Measurements from ENCODE around the gene SMAD6.
A peak's percentile ranks its signal among the peaks of the same experiment; 100 is the strongest.

SMAD6 gene

DNA sequence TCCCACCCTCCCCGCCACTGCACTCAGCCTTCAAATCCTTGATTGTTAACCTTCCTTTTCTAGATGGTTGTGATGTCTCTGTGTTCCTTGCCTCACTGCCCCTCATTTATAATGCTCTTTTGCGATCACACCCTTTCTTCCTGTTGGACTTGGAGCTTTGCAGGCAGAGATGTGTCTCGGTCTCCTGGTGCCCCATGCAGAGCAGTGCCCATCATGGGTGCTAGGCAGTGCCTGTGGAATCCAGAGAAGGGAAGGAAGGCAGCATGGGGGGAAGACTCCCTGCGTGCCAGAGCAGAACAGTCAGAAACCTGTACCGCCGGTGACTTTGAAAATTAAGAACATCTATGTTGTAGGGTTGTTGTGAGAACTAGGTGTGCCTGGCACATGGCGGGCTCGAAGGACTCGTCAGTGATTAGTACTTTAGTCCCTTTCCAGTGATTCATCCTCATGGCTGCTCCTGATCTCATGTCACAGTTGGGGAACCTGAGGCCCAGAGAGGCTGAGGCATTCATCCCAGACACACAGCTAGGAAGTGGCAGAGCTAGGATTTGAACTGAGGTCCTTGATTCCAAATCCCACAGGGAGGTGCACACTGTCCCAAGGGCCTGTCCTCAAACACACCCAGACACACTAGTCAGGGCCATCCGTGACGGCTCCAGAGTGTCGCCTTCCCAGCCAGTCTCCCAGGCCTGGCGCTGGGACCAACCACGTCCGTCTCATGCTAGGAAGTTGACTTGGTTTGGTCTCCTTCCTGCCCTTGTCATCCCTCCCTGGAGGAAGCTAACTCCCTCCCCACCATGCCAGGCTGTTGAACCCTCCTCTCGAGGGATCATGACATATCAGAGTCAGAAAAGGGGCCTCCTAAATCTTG lies 58.3 kb downstream of the SMAD6 start:
- DNase-seq (ENCODE audit: low spot score), result no peak

DNA sequence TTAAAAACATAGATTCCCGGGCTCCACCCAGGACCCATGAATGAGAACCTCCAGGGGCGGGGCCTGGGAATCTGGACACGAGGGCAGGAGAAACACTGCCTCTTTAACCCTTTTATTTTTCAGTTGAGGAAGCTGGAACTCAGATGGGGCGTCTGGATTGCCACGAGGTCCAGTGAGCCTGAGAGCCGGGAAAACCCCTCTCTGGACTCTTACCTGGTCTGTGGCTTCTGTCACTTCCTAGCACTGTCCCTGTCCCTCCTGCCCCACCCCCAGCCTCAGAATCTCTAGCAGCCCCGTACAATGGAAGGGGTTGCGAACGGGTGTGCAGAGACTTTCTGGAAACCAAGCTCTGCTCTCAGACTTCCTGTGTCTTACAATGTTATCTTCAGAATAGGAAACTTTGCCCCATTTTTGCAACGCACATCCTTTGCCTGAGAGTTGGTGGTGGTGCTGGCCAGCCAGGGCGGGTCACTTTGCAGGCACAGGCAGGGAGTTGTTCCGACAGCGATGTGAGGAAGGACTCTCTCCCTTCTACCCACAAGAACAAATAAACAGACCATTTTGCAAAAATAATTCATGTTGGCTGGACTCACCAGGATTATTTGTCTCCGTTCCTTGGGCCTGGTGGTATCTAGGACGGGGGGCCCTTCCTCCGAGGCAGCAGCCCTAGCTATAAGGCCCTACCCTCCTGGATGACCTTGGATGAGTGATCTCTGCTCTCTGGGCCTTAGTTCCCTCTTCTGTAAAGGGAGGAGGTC lies 59.1 kb downstream of the SMAD6 start:
- no peak for DNase-seq (ENCODE audit: low spot score)

GRCh38 chr15:66761726-66762595 lies 59.9 kb downstream of the SMAD6 start:
- DNase-seq (ENCODE audit: low spot score), result no peak

GRCh38 chr15:66763186-66764071 lies 61.4 kb downstream of the SMAD6 start:
- DNase-seq (ENCODE audit: low spot score), result no peak

DNA sequence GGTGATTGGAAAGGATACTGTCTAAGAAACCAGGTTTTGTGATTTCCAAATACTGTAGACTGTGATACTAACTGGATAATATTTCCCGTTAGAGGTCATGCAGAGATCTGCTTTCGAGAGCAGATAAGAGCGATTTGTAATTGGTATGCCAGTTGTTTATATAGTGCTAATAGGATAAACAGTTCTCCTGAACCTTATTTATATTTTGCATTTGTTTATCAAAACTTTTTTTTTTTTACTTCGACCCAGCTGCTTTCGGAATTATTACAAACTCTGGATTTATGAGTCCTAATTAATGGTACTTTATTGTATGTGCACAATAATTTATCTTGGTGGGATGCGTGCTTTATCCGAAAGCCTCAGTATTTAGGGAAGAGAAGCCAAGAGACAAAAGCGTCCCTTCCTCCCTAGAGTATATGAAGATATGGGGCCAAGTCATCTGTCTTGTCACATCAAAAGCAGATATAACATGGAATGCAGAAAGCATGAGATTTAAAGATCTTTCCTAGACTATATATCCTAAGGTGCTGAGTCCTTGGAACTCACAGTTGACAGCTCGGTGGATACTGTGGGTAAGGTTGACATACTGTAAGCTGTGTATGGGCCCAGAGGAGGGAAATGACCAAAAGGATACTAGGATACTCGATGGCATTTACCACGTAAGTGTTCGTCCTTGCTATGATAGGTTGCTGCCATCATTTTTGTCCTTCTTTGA lies 62.2 kb downstream of the SMAD6 start:
- DNase-seq (ENCODE audit: low spot score), result no peak

GRCh38 chr15:66765478-66766281 lies 63.6 kb downstream of the SMAD6 start:
- peak; percentile 86 for DNase-seq (ENCODE audit: low spot score)

GRCh38 chr15:66766282-66767230 lies 64.5 kb downstream of the SMAD6 start:
- DNase-seq (ENCODE audit: low spot score), result no peak

DNA sequence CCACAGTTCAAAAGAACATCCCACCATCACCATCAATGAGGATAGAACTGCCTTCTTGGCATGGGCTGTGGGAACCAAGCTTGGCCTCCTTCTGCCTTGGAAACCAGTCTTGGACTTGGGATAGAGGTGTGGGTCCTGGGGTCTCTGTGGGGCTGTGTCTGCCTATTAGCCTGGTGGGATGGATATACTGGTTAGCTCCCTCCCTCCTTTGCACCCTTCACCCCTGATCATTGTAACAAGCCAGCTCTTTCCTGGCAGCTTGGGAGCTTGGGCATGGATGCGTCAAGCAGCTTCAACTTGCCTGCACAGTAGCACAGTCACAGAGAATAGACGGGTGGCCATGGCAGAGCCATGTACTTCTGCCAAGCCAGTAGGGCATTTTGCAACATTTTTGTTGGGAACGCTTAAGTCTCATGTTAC lies 65.2 kb downstream of the SMAD6 start:
- no peak for DNase-seq (ENCODE audit: low spot score)

DNA sequence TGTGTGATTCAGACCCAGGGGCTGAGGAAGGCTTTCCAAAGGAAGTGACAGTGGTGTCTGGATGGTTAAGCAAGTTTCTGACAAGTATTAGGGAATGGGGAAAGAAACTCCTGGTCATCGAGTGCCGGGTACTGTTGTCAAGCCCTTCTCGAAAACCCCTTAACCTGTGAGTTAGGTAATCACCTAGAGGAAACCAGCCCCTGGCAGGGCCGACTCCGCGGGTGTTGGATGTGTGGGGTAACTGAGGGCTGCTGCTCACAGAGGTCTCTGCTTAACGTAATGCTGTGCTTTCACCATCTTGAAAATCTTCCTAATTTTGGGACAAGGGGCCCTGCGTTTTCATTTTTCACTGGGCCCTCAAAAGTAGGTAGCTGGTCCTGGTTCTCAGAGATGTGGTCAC lies 67.0 kb downstream of the SMAD6 start:
- DNase-seq (ENCODE audit: low spot score), result no peak

- no peak for DNase-seq (ENCODE audit: low spot score)
These were observed 68.7 kb downstream of the SMAD6 start for GRCh38 chr15:66770518-66771350.

- DNase-seq (ENCODE audit: low spot score), result no peak
These were observed 69.3 kb downstream of the SMAD6 start for GRCh38 chr15:66771351-66771650.

DNA sequence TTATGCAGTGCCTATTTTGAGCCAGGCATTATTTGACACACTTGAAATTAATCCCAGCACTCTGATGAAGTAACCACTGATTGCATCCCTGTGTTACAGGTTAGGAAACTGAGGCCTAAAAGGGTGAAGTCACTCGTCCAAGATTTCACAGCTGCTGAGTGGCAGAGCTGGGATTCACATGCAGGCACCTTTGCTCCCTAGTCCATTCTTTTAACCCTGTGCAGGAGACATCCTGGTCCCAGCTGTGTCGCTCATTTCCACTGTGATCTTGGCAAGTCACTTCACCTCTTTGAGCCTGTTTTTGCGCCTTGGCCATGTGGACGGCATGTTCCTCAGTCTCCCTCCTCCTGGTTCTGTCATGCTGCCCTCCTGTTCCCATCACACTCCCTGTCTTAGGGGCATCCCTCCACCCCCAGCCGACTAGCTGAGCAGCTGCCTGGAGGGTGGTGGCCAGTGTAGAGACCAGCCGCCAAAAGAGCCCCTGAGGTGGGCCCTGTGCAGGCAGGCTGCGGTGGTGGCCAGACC lies 70.6 kb downstream of the SMAD6 start:
- DNase-seq (ENCODE audit: low spot score), result no peak

- DNase-seq (ENCODE audit: low spot score), result no peak
These were observed 71.3 kb downstream of the SMAD6 start for GRCh38 chr15:66773129-66773873.

- DNase-seq (ENCODE audit: low spot score), result peak; percentile 50
These were observed 72.2 kb downstream of the SMAD6 start for GRCh38 chr15:66774001-66774814.

- DNase-seq (ENCODE audit: low spot score), result no peak
These were observed 73.4 kb downstream of the SMAD6 start for GRCh38 chr15:66775127-66776105.

Data from COLO829 (cell line).